ENCODE results near the gene IGSF3. TPM values are rescaled to one million over a fixed set of nuclear protein-coding genes. Genes with fewer than 3 reads are reported as not detected.

IGSF3 gene
- total and polyA plus RNA-seq, 2 of the 8 experiments (the other 6 are each of a cell fraction or from before 2014, with no cell fraction given): 30.0 to 32.2 TPM

DNA sequence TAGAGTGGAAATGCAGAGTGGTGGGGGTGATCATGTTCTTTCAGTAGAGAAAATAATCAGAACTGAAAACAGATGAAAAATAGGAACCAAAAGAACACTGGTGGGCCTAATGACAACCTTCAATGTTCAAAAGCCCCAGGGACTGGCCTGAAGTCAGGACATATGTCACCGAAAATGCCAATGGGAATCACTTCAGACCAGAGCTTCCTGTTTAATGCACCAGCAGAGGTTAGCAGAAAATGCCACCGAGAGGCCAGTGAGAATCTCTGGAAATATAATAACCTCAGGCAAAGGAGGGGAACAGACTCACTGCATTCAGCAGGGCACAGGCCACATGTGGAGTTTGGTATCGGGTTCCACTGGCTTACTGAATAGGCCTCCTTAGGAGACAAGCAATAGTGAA is 80.8 kb downstream of the IGSF3 start (continued):
- TF ChIP-seq TCF12 (IDR thresholded peaks at IDR 0.05; ENCODE audit: low read depth, low read length) (no peak), YY1 (IDR thresholded peaks at IDR 0.05; ENCODE audit: low read depth, low read length) (no peak), JUND (IDR thresholded peaks at IDR 0.05; ENCODE audit: low read length) (no peak), CHD2 (IDR thresholded peaks at IDR 0.05; ENCODE audit: low read length) (no peak), HDAC6 (IDR thresholded peaks at IDR 0.05; ENCODE audit: low read depth, low read length) (no peak), GABPA (IDR thresholded peaks at IDR 0.05; ENCODE audit: borderline replicate concordance, insufficient read depth, low read length) (no peak), SUZ12 (IDR thresholded peaks at IDR 0.05; ENCODE audit: low read length) (no peak)

Measured in H1 (cell line).